HS-27A (cell line): Measurements from ENCODE around the gene ANKRD34A.
"Not testable (repeated sequence)": the region's sequence is repeated elsewhere in the genome, so short reads cannot be mapped to it uniquely, and the experiment has no call there.

Experiments
- DNase-seq: peaks from one replicate; pipeline ENCODE4 v3.0.0-alpha.2; 2012; ENCODE audit warnings: low read depth, missing footprints

The ANKRD34A gene

DNA sequence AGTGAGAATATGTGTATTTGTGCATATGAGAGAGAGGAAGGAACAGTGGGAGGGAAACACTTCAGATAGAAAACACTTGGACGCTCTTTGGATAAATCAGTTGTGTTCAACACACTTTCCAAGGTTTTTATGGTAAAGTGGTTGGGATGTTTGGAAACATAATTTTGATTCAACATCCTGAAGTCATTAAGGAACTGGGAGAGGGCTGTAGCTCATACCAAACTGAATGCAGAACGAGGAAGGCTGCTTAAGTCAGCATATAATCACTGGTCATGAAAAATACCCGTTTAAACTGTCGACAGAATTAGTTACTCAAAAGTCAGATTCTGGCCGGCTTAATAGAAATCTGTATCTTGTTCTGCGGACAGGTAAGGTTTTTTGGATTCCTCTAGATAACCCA lies 21.5 kb downstream of the ANKRD34A start:
- no peak for DNase-seq

DNA sequence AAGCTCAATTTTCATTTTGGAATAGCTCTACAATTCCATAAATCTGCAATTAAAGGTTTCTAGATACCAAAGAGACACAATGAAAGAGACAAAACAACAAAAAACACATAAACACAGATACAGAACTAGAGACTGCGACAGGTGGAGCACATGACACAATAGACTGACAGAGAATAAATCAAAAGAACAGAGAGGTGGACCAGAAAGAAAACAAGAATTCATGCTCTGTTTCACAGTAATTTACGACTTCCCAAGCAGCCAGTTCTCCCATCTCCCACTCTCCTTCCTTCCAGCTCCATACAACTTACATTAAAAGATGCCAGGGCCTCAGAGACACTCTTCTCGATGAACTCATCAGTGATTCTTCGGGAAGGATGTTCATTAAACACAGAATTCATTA lies 22.0 kb downstream of the ANKRD34A start:
- DNase-seq = no peak

DNA sequence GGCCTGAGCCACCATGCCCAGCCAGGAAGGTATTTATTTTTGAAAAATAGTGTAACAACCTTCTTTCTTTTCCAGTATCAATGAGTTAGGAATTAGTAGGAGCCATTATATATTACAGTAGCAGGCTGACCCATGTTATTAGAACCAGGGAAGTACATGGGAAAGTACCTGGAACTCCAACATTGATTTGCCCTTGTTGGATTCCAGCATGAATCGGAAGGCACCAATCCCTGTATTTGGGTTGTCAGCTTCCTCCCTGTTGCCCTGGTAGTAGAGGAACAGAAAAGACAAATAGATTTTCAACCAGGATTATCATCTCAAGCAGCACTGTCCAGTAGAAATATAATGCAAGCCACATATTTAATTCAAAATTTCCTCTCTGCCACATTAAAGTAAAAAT lies 26.9 kb downstream of the ANKRD34A start:
- no peak for DNase-seq

DNA sequence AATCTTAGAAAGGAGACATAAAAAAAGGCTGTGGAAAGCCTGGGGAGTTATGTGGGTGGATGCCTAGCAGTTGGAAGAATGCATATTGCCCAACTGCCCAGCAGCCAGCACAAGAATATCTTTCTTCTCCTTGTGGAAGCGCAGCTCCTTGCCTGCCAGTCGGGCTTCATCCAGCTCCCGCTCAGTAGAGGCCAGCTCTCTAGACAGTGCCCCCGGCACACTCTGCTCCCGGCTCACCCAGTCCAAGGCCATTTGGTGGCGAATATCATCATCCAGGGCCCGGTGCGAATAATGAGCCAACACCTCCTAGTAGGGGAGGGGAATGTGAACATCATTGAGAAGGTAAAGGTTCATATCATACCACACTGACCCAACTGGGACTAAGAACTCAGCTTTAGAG lies 28.1 kb downstream of the ANKRD34A start:
- no peak for DNase-seq

DNA sequence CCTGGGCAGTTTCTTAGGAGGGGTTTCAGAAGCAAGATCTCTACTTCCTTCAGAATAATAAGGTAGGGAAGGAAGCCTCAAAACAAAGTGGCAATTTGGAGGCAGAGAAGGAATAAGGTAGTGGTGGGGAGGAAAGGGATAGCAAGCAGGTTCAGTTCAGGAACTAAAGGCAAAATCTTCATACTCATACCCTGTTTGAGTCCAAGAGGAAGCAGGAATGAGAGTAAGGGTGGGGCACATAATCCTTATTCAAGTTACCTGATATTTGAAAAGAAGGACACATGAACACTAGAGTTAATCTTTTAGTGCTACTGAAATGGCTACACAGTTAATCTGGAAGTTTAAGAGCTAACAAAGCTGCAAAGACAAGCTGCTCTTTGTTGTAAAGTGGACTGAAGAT lies 28.7 kb downstream of the ANKRD34A start:
- no peak for DNase-seq

DNA sequence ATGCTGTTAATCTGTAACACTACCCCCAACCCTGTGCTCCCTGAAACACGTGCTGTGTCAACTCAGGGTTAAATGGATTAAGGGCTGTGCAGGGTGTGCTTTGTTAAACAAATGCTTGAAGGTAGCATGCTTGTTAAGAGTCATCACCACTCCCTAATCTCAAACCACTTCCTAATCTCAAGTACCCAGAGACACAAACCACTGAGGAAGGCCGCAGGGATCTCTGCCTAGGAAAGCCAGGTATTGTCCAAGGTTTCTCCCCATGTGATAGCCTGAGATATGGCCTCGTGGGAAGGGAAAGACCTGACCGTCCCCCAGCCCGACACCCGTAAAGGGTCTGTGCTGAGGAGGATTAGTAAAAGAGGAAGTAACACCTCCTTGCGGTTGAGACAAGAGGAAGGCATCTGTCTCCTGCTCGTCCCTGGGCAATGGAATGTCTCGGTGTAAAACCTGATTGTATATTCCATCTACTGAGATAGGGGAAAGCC lies 31.8 kb downstream of the ANKRD34A start:
- not testable (repeated sequence) for DNase-seq

DNA sequence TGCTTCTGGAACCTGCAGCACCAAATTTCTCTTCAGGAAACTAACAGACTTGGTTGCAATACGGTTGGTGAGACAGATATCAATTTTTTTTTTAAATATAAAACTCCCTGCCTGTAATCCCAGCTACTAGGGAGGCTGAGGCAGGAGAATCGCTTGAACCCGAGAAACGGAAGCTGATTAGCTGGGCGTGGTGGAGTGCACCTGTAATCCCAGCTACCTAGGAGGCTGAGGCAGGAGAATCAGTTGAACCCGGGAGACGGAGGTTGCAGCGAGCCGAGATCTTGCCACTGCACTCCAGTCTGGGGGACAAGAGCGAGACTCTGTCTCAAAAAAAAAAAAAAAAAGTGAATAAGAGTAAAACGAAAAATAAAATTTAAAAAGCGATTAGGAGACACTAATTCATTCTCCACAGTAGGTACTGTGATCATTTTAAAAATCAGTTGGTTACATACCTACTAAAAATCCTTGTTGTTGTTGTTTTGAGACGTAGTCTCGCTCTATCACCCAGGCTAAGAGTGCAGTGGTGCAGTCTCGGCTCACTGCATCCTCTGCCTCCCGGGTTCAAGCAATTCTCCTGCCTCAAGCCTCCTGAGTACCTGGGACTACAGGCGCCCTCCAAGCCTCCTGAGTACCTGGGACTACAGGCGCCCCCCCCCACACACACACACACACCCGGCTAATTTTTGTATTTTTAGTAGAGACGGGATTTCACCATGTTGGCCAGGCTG lies 36.3 kb downstream of the ANKRD34A start:
- DNase-seq = no peak

DNA sequence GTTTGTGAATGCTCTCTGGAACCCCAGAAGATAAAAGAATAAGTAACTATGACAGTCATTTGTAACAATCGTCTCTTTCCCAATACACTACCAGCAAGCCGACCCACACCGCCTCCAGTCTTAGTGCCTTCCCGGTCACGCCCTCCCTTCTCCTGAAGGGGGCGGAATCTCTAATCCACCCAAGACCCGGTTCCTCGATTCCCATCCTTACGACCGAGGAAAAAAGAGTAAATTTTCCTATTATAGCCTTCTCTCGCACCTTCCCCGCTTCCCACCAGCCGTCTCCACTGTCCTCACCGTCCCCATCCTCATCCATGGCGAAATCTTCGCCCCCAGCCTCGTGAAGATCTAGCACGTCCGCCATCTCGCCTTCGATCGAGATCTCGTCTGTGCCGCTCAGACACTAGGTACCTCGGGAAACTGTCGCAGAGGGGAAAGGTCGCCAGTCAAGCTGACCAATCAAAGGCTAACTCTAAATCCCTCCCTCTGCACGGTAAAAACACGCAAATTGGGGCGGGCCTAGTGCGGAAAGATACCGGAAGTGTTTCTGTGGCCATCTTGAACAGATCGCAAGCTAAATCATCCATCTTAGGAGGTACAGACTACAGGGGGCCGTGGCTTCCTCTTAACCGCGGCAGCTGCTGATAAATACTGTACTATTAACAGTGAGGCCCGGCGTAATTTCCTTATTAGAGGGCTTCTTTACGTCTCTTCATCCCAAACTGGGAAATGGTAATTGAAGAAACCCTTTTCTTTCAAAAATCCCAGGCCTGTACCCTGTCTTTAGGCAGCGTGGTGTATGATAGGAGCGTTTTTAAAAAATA lies 37.1 kb downstream of the ANKRD34A start, which contains the start of gene RBM8A:
Gene RBM8A, minus strand, starts transcription at position 422 of the 824 bp plus-strand sequence. Its CDS starts 58 bp downstream, at position 364.
- peak; percentile 96 for DNase-seq

DNA sequence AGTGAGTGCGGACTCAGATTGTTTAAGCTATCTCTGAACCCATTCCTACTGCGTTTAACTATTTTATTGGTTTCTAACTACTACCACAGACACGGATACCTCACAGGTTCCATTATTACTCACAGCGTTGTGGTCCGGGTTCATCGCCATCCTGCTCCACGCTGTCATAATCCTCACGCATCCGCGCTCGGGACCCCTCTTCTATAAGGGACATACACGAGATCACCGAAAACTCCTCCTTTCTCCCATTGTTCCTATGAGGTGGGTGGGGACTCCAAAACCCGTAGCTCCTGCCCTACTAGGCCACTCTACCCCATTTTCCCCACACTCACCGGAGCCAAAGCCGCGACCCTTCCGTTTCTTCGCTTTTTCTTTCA lies 37.7 kb downstream of the ANKRD34A start:
- no peak for DNase-seq

DNA sequence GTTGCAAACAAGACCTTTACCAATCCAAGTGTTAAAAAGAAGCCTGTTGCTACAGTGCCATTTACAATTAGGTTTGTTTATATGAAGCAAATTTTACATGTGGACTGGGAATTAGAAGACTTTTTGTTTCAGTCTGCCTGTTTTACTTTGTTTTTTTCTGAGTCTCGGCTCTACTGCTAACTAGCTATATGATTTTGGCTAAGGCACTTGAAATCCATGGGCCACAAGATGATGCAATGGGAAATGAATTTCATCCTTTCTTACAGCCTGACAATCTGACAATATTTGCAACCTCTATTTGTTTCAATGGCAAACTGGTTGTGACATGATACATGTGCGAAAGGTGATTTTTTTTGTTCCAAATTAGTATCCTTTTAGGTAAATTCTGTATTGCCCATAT lies 42.1 kb downstream of the ANKRD34A start:
- no peak for DNase-seq

DNA sequence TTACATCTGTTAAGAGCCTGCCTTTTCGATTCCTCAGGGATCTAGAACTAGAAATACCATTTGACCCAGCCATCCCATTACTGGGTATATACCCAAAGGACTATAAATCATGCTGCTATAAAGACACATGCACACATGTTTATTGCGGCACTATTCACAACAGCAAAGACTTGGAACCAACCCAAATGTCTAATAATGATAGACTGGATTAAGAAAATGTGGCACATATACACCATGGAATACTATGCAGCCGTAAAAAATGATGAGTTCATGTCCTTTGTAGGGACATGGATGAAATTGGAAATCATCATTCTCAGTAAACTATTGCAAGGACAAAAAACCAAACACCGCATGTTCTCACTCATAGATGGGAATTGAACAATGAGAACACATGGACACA lies 44.1 kb downstream of the ANKRD34A start:
- not testable (repeated sequence) for DNase-seq

DNA sequence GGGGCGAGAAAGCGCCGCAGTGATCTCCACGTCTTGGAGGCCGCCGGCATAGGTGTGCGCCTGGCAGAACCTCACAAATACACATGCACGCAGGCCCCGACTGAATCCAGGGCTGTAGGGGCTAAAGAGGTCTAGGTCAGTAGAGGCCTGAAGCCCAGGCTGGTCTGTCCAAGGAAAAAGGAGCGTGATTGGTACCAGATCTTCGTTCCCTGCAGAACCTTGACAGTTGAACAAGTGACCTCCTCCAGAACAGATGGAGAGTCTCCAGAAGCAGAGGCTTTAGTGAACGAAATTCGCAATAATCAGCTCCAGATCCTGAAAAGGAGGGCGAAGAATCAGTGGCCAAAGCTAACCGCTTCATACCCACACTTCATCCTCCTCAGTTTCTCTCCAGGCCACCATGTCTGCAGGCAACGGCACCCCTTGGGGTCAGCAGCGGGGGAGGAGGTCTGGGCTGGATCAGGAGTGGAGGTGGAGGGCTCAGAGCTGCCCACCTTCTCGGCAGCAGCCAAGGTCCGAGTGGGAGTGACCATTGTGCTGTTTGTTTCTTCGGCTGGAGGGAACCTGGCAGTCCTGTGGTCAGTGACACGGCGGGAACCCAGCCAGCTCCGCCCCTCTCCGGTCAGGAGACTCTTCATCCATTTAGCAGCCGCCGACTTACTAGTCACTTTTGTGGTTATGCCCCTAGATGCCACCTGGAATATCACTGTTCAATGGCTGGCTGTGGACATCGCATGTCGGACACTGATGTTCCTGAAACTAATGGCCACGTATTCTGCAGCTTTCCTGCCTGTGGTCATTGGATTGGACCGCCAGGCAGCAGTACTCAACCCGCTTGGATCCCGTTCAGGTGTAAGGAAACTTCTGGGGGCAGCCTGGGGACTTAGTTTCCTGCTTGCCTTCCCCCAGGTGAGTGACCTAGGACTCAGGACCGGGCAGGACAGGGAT lies 45.1 kb downstream of the ANKRD34A start:
- DNase-seq = peak; percentile 17

DNA sequence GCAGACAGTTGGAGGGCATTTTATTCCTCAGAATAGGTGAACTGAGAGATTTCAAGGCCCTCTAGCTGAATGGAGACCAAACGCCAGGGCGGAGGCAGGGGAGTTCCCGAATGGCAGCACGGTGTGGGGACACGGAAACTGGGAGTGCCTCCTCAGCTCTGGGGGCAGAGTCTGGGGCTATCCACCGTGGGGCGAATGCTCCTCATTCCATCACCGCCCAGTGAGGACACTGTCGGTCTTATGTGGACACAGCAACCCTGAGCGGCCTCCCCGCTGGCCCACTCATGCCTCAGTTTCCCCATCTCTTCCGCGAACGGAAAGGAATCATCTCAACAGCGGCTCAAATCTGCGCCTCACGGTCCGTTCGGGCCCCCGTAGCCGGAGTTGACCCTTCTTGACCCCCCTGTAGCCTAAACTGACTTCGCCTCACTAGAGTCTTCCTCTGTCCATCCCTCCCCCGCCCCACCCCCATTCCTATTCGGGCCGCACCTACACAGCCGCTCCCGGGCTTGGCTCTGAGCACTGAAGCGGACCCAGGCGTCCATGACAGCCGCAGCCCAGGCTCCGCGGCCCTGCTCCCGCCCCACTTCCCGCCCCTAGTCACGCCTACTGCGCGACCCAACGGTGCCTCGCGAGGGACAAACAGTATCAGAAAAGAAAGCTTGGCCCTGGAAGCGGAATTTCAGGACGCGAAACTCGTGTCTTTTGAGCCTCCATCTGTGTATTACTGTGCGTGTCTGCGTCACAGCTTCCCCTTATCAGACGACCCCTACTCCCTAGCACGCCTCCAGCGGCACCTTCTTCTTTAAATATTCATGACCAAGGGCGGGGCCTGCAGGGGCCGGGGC lies 46.0 kb downstream of the ANKRD34A start, which contains the start of gene PEX11B:
Gene PEX11B, minus strand, starts transcription at position 574 of the 848 bp plus-strand sequence. Its CDS starts 29 bp downstream, at position 545.
- DNase-seq = peak; percentile 80

DNA sequence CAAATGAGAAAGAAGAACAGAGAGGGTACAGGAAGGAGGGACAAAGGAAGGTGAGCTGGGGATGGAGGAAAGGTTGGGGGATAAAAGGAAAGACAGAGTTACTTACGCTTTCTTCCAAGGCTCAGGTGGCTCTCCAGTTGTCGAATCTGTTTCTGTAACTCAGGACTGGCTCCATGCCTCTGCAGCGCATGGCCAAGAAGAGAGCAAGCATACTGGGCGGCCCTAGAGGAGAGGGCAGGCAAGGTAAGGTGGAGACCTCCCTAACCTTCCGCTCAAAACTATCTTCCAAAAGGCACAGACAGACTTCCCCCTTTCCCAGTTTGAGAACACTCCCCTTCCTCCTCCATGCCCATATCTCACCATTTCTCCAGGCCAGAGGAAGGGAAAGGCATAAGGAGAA lies 46.8 kb downstream of the ANKRD34A start:
- no peak for DNase-seq

DNA sequence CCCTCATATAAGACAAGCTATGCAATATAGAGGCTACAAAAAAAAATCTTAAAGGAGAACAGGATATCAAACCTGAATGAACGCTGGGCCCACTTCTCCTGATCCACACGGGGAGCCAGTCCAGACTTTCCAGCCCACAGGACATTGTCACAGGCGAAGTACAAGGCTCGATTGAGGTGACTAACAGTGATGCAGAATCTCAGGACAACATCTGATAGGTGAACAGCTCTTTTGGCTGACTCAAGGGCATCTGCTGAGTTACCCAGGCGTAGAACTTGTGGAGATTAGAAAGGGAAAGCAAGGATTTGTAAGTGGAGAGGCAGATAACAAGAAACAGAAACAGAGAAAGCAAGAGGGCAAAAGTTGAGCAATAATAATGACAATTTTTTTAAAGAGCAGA lies 47.6 kb downstream of the ANKRD34A start:
- no peak for DNase-seq

DNA sequence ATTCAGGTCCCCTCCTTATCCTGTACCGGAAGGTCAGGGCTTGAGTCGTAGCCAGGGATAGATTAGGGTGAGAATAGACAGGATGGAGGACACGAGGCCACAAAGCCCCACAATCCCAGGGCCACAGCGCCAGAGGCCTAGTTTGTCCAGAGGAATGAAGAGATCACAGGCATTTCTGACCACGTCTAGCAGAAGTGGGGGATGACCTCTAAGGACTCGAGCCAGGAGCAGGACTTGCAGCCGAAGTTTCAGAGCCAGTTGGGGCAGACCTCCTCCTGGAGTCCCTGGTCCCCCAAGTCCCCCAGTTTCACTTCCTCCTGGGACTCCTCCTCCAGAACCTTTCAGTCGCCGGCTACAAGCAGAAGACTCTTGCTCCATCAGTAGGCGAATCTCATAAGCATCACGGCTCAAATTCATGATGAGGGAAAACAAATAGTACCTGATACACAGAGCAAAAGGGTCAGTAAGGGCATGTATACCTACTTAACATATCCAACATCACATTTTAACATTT lies 52.2 kb downstream of the ANKRD34A start:
- DNase-seq = no peak
